H9 (cell line): ENCODE results near the gene SLF1. TPM values are rescaled to one million over a fixed set of nuclear protein-coding genes. Genes with fewer than 3 reads are reported as not detected.

Source experiments
- DNase-seq: peaks from one replicate; pipeline ENCODE4 v3.0.0-alpha.2; 2017
- H2AFZ ChIP-seq: one replicate; pipeline ENCODE4 v1.6.1; 2013; ENCODE audit warnings: mild to moderate bottlenecking, low read length, control low read depth, moderate library complexity
- H2AK5ac ChIP-seq: 2 replicates; pipeline ENCODE4 v1.6.1; 2013; ENCODE audit warnings: low read length, control low read depth, mixed read lengths; ENCODE audit not compliant: insufficient read length
- H2BK120ac ChIP-seq: one replicate; pipeline ENCODE4 v1.6.1; 2013; ENCODE audit warnings: low read depth, mild to moderate bottlenecking, low read length, control low read depth, inconsistent platforms; ENCODE audit not compliant: poor library complexity, severe bottlenecking
- H2BK12ac ChIP-seq: 2 replicates; pipeline ENCODE4 v1.6.1; 2013; ENCODE audit warnings: low read length, control low read depth, mixed read lengths, low read depth; ENCODE audit not compliant: insufficient read length
- H2BK15ac ChIP-seq: 2 replicates; pipeline ENCODE4 v1.6.1; 2013; ENCODE audit warnings: low read depth, low read length, control low read depth
- H2BK20ac ChIP-seq: one replicate; pipeline ENCODE4 v1.6.1; 2013; ENCODE audit warnings: low read depth, mild to moderate bottlenecking, low read length, control low read depth, inconsistent platforms; ENCODE audit not compliant: poor library complexity, severe bottlenecking
- H2BK5ac ChIP-seq: 2 replicates; pipeline ENCODE4 v1.6.1; 2013; ENCODE audit warnings: low read length, control low read depth, mixed read lengths; ENCODE audit not compliant: insufficient read length
- H3K14ac ChIP-seq: 2 replicates; pipeline ENCODE4 v1.6.1; 2013; ENCODE audit warnings: low read length, control low read depth; ENCODE audit not compliant: insufficient read depth
- H3K18ac ChIP-seq: 2 replicates; pipeline ENCODE4 v1.6.1; 2013; ENCODE audit warnings: low read depth, mild to moderate bottlenecking, mixed read lengths, low read length, control low read depth; ENCODE audit not compliant: insufficient read length
- H3K23ac ChIP-seq: 2 replicates; pipeline ENCODE4 v1.6.1; 2013; ENCODE audit warnings: low read length, control low read depth, mixed read lengths, low read depth; ENCODE audit not compliant: insufficient read length
- H3K23me2 ChIP-seq: 2 replicates; pipeline ENCODE4 v1.6.1; 2013; ENCODE audit warnings: low read depth, mild to moderate bottlenecking, mixed read lengths, low read length, control low read depth; ENCODE audit not compliant: insufficient read length, poor library complexity, severe bottlenecking
- H3K27ac ChIP-seq: 2 replicates; pipeline ENCODE4 v1.5.1; 2013; ENCODE audit warnings: low read length, control low read depth, mixed read lengths, low read depth; ENCODE audit not compliant: insufficient read length
- H3K27me3 ChIP-seq: 2 replicates; pipeline ENCODE4 v1.6.1; 2013; ENCODE audit warnings: low read length, control low read depth, inconsistent platforms; ENCODE audit not compliant: insufficient read depth
- H3K4ac ChIP-seq: 2 replicates; pipeline ENCODE4 v1.6.1; 2013; ENCODE audit warnings: low read depth, mild to moderate bottlenecking, control low read depth, inconsistent platforms, low read length, moderate library complexity
- H3K4me1 ChIP-seq: 2 replicates; pipeline ENCODE4 v1.6.1; 2013; ENCODE audit warnings: low read length, control low read depth, inconsistent platforms; ENCODE audit not compliant: insufficient read depth
- H3K4me2 ChIP-seq: 2 replicates; pipeline ENCODE4 v1.6.1; 2013; ENCODE audit warnings: low read length, control low read depth, mixed read lengths; ENCODE audit not compliant: insufficient read length, insufficient read depth
- H3K56ac ChIP-seq: 2 replicates; pipeline ENCODE4 v1.6.1; 2013; ENCODE audit warnings: low read depth, mild to moderate bottlenecking, mixed read lengths, low read length, control low read depth; ENCODE audit not compliant: insufficient read length
- H3K79me1 ChIP-seq: 2 replicates; pipeline ENCODE4 v1.6.1; 2013; ENCODE audit warnings: low read depth, mild to moderate bottlenecking, moderate library complexity, low read length, control low read depth, inconsistent platforms; ENCODE audit not compliant: insufficient read depth, poor library complexity, severe bottlenecking
- H3K79me2 ChIP-seq: 2 replicates; pipeline ENCODE4 v1.6.1; 2013; ENCODE audit warnings: low read length, control low read depth, inconsistent platforms; ENCODE audit not compliant: insufficient read depth
- H3K9ac ChIP-seq: 2 replicates; pipeline ENCODE4 v1.6.1; 2013; ENCODE audit warnings: low read length, control low read depth, mixed read lengths; ENCODE audit not compliant: insufficient read length; ENCODE audit errors: extremely low read depth
- H3K9me3 ChIP-seq: one replicate; pipeline ENCODE4 v1.6.1; 2013; ENCODE audit warnings: low read depth, low read length, inconsistent platforms; ENCODE audit not compliant: control insufficient read depth
- H3T11ph ChIP-seq: one replicate; pipeline ENCODE4 v1.6.1; 2013; ENCODE audit warnings: mild to moderate bottlenecking, low read length, control low read depth, inconsistent platforms
- H4K20me1 ChIP-seq: one replicate; pipeline ENCODE4 v1.6.1; 2013; ENCODE audit not compliant: control insufficient read depth, insufficient read length, insufficient read depth
- H4K5ac ChIP-seq: 2 replicates; pipeline ENCODE4 v1.6.1; 2013; ENCODE audit warnings: low read depth, mild to moderate bottlenecking, mixed read lengths, low read length, control low read depth; ENCODE audit not compliant: insufficient read length
- H4K8ac ChIP-seq: replicated peaks from 2 replicates; pipeline ENCODE4 v1.6.1; 2013; ENCODE audit warnings: low read length, control low read depth, mixed read lengths, low read depth; ENCODE audit not compliant: insufficient read length
- H4K91ac ChIP-seq: 2 replicates; pipeline ENCODE4 v1.6.1; 2013; ENCODE audit warnings: low read depth, mild to moderate bottlenecking, moderate library complexity, mixed read lengths, low read length, control low read depth; ENCODE audit not compliant: insufficient read length
- H3K27ac Mint-ChIP-seq, 3 experiments: 2 replicates in 2 of 3; 3 replicates in 1 of 3; pipeline ENCODE4 v1.8.0; 2020 to 2021; ENCODE audit warnings: mixed read lengths in 3 of 3, mild to moderate bottlenecking in 1 of 3, moderate library complexity in 1 of 3
- H3K27me3 Mint-ChIP-seq: 2 replicates; pipeline ENCODE4 v1.8.0; 2021; ENCODE audit warnings: low read depth, mild to moderate bottlenecking, moderate library complexity, mixed read lengths
- H3K36me3 Mint-ChIP-seq, 3 experiments: 2 replicates in 2 of 3; 3 replicates in 1 of 3; pipeline ENCODE4 v1.8.0; 2020 to 2021; ENCODE audit warnings: low read depth in 3 of 3, mixed read lengths in 3 of 3; ENCODE audit not compliant: insufficient read depth in 1 of 3
- H3K4me1 Mint-ChIP-seq, 2 experiments: 2 replicates each; pipeline ENCODE4 v1.8.0; 2020; ENCODE audit warnings: mixed read lengths in 2 of 2
- H3K4me3 Mint-ChIP-seq, 2 experiments: 2 replicates in 1 of 2; 3 replicates in 1 of 2; pipeline ENCODE4 v1.8.0; 2020 to 2021; ENCODE audit warnings: mild to moderate bottlenecking in 2 of 2, mixed read lengths in 2 of 2, moderate library complexity in 1 of 2
- H3K9me3 Mint-ChIP-seq, 2 experiments: 2 replicates in 1 of 2; 3 replicates in 1 of 2; pipeline ENCODE4 v1.8.0; 2020; ENCODE audit warnings: mild to moderate bottlenecking in 2 of 2, mixed read lengths in 2 of 2, moderate library complexity in 1 of 2
- CTCF ChIP-seq: fragments of 200-600 bp; sonication (generic); conservative IDR thresholded peaks from 3 replicates; pipeline ENCODE4 v1.8.0; 2021; ENCODE audit warnings: antibody characterized with exemption, mild to moderate bottlenecking
- WGBS: extraction: QIAGEN DNeasy Blood & Tissue Kit; methylation state at CpG from one replicate; pipeline ENCODE4 v1.1.7; 2013; ENCODE audit warnings: missing lambda C conversion rate, low lambda C conversion rate, mixed read lengths; ENCODE audit not compliant: insufficient read length; ENCODE audit errors: extremely low coverage; 5-methylcytosine and 5-hydroxymethylcytosine counted together
- total RNA-seq: library from RNA; stranded (reverse); gene quantifications from 2 replicates; pipeline ENCODE4 v1.2.1, GENCODE V29; 2021

The SLF1 gene
- total RNA-seq, 1 experiment from 2014 or later, result 12.5 TPM

- WGBS, result no CpG with 5 or more reads among the region's 1 CpG
- Histone ChIP-seq H2BK120ac (no peak overlapping the region), H3K56ac (no peak overlapping the region), H4K5ac (no peak overlapping the region), H4K91ac (no peak overlapping the region), H2BK12ac (no peak overlapping the region), H3K9ac (no peak overlapping the region), H2AFZ (no peak overlapping the region), H3K27me3 (no peaks in the 10 kb centered on the region), H3K4ac (no peak overlapping the region), H2BK20ac (no peak overlapping the region), H3K14ac (no peak overlapping the region), H2BK15ac (no peak overlapping the region), H2AK5ac (no peak overlapping the region), H3K4me1 (no peaks in the 10 kb centered on the region), H3K79me1 (no peaks in the 10 kb centered on the region), H3K27ac (no peak overlapping the region), H3K4me2 (no peak overlapping the region), H3K23ac (no peak overlapping the region), H3K23me2 (no peaks in the 10 kb centered on the region), H3K9me3 (no peaks in the 10 kb centered on the region), H4K20me1 (no peaks in the 10 kb centered on the region), H3K18ac (no peak overlapping the region), H3K79me2 (no peaks in the 10 kb centered on the region), H2BK5ac (no peak overlapping the region), H3T11ph (no peak overlapping the region), H4K8ac (no peak overlapping the region)
- Mint-ChIP-seq H3K27ac (no peak overlapping the region), H3K4me1 (peaks cover 8 to 11% of the 10 kb centered on the region in 2 experiments), H3K4me3 (no peak overlapping the region), H3K36me3 (peaks cover 1 to 7% (median 6%) of the 10 kb centered on the region in 3 experiments; a peak in 3 of 7 replicates), H3K9me3 (no peaks in the 10 kb centered on the region), H3K27me3 (no peaks in the 10 kb centered on the region)
- no peak for DNase-seq
- TF ChIP-seq CTCF, result no peak
Observed at GRCh38 chr5:94693845-94694370, 75.4 kb downstream of the SLF1 start.
